ENCODE measurements around the gene GMCL1. TPM values are rescaled to one million over a fixed set of nuclear protein-coding genes. Genes with fewer than 3 reads are reported as not detected.

Gene GMCL1
- total and polyA plus RNA-seq, 2 of the 13 experiments (the other 11 are each of a cell fraction or from before 2014, with no cell fraction given), result 18.7 to 24.0 TPM

GRCh38 chr2:69914950-69915945, 85.8 kb downstream of the GMCL1 start, which contains the start of gene MXD1 (continued):
- TF ChIP-seq, protein P1, sequence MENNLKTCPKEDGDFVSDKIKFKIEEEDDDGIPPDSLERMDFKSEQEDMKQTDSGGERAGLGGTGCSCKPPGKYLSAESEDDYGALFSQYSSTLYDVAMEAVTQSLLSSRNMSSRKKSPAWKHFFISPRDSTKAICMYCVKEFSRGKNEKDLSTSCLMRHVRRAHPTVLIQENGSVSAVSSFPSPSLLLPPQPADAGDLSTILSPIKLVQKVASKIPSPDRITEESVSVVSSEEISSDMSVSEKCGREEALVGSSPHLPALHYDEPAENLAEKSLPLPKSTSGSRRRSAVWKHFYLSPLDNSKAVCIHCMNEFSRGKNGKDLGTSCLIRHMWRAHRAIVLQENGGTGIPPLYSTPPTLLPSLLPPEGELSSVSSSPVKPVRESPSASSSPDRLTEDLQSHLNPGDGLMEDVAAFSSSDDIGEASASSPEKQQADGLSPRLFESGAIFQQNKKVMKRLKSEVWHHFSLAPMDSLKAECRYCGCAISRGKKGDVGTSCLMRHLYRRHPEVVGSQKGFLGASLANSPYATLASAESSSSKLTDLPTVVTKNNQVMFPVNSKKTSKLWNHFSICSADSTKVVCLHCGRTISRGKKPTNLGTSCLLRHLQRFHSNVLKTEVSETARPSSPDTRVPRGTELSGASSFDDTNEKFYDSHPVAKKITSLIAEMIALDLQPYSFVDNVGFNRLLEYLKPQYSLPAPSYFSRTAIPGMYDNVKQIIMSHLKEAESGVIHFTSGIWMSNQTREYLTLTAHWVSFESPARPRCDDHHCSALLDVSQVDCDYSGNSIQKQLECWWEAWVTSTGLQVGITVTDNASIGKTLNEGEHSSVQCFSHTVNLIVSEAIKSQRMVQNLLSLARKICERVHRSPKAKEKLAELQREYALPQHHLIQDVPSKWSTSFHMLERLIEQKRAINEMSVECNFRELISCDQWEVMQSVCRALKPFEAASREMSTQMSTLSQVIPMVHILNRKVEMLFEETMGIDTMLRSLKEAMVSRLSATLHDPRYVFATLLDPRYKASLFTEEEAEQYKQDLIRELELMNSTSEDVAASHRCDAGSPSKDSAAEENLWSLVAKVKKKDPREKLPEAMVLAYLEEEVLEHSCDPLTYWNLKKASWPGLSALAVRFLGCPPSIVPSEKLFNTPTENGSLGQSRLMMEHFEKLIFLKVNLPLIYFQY (CRISPR knock-in tag; IDR thresholded peaks at IDR 0.05; ENCODE audit: borderline replicate concordance), result no peak; the same call in 1 of the 2 replicates
- TF ChIP-seq RBM22 (optimal IDR thresholded peaks at IDR 0.05; ENCODE audit: low read length), result no peak
- TF ChIP-seq MED13 (CRISPR knock-in tag; IDR thresholded peaks at IDR 0.05), result no peak
- TF ChIP-seq RXRB (CRISPR knock-in tag; IDR thresholded peaks at IDR 0.05; ENCODE audit: borderline replicate concordance), result no peak
- no peak for TF ChIP-seq ZNF230 (CRISPR knock-in tag; IDR thresholded peaks at IDR 0.05)
- TF ChIP-seq ZSCAN9 (CRISPR knock-in tag; IDR thresholded peaks at IDR 0.05; ENCODE audit: borderline replicate concordance), result no peak
- TF ChIP-seq HOXA5 (CRISPR knock-in tag; IDR thresholded peaks at IDR 0.05), result no peak
- TF ChIP-seq ZNF180 (CRISPR knock-in tag; IDR thresholded peaks at IDR 0.05; ENCODE audit: borderline replicate concordance, low read depth), result no peak
- no peak for TF ChIP-seq KLF13 (CRISPR knock-in tag; IDR thresholded peaks at IDR 0.05)
- TF ChIP-seq, protein P2, sequence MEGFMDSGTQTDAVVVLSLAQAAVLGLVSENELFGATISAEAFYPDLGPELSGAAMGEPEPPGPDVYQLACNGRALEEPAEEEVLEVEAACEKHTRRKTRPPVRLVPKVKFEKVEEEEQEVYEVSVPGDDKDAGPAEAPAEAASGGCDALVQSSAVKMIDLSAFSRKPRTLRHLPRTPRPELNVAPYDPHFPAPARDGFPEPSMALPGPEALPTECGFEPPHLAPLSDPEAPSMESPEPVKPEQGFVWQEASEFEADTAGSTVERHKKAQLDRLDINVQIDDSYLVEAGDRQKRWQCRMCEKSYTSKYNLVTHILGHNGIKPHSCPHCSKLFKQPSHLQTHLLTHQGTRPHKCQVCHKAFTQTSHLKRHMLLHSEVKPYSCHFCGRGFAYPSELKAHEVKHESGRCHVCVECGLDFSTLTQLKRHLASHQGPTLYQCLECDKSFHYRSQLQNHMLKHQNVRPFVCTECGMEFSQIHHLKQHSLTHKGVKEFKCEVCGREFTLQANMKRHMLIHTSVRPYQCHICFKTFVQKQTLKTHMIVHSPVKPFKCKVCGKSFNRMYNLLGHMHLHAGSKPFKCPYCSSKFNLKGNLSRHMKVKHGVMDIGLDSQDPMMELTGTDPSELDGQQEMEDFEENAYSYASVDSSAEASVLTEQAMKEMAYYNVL (CRISPR knock-in tag; IDR thresholded peaks at IDR 0.05; ENCODE audit: borderline replicate concordance), result no peak; the same call in 1 of the 2 replicates
- no peak for TF ChIP-seq MAZ (IDR thresholded peaks at IDR 0.05; ENCODE audit: borderline replicate concordance, low read depth, low read length)
- peak; percentile 7; the same call in 1 of the 2 replicates for TF ChIP-seq MAZ (CRISPR knock-in tag; IDR thresholded peaks at IDR 0.05; ENCODE audit: low read depth)
- TF ChIP-seq FOXA1 (IDR thresholded peaks at IDR 0.05), result no peak
- TF ChIP-seq FOXA1 (CRISPR knock-in tag; IDR thresholded peaks at IDR 0.05), result no peak
- TF ChIP-seq, protein P3, sequence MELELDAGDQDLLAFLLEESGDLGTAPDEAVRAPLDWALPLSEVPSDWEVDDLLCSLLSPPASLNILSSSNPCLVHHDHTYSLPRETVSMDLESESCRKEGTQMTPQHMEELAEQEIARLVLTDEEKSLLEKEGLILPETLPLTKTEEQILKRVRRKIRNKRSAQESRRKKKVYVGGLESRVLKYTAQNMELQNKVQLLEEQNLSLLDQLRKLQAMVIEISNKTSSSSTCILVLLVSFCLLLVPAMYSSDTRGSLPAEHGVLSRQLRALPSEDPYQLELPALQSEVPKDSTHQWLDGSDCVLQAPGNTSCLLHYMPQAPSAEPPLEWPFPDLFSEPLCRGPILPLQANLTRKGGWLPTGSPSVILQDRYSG (CRISPR knock-in tag; IDR thresholded peaks at IDR 0.05), result no peak
- TF ChIP-seq ZNF484 (CRISPR knock-in tag; IDR thresholded peaks at IDR 0.05; ENCODE audit: borderline replicate concordance, low read depth), result 0 out of 2 replicates have a peak, but pooled peaks have one; percentile 77
- TF ChIP-seq SMARCC2 (IDR thresholded peaks at IDR 0.05), result no peak
- no peak for TF ChIP-seq RNF2 (conservative IDR thresholded peaks at IDR 0.05; ENCODE audit: low read depth)
- no peak for TF ChIP-seq SOX5 (CRISPR knock-in tag; IDR thresholded peaks at IDR 0.05; ENCODE audit: borderline replicate concordance)
- TF ChIP-seq ZNF276 (CRISPR knock-in tag; IDR thresholded peaks at IDR 0.05; ENCODE audit: low read depth), result no peak
